Spleen (tissue), 7 donors: ENCODE data around the gene ZBTB34.

Experiments
- POLR2A ChIP-seq, 3 donors: fragments of 450-650 bp; IDR thresholded peaks; one replicate each; pipeline ENCODE4 v1.5.1; 2017; ENCODE audit warnings: antibody characterized with exemption in 3 of 3, mild to moderate bottlenecking in 1 of 3
- POLR2AphosphoS5 ChIP-seq, 3 donors: sonication (generic); formaldehyde crosslinking; IDR thresholded peaks; one replicate each; pipeline ENCODE4 v1.5.1; 2017; ENCODE audit warnings: antibody characterized with exemption in 3 of 3
- TF ChIP-seq, protein P1 (sequence below), 11 experiments: fragments of 200-600 bp in 7 of 11; fragments of 450-650 bp in 4 of 11; sonication (generic) in 4 of 11; IDR thresholded peaks in 8 of 11; conservative IDR thresholded peaks in 3 of 11; 1 replicate in 7 of 11; 2 replicates in 4 of 11; pipeline versions ENCODE4 v1.4.0 to v1.8.0; 2016 to 2021; ENCODE audit warnings: antibody characterized with exemption in 11 of 11, inconsistent platforms in 4 of 11, mild to moderate bottlenecking in 1 of 11
- donor health status: DM: no; HTN: no; CAD: no; lungs with moderate emphysema.
- donor health status: DM: no; HTN: no; CAD: no.
- donor health status: DM: no; HTN: no; CAD: no.

DNA sequence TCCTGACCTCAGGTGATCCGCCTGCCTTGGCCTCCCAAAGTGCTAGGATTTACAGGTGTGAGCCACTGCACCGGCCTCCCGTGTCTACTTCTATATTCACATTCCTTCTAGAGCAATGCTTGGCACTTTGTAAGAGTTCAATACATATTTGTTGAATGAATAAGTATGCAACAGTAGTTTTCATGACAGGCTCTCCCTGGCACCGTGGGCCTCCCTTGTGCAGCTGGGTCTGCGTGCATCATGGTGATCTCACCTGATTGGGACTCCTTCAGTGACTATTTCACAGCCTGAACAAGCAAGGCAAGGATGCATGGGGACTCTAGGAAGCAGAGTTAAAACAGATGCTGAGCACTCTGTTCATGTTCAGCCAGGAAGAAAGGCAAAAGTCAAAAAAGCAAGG is 6.8 kb upstream of the ZBTB34 start:
- TF ChIP-seq, protein P1, sequence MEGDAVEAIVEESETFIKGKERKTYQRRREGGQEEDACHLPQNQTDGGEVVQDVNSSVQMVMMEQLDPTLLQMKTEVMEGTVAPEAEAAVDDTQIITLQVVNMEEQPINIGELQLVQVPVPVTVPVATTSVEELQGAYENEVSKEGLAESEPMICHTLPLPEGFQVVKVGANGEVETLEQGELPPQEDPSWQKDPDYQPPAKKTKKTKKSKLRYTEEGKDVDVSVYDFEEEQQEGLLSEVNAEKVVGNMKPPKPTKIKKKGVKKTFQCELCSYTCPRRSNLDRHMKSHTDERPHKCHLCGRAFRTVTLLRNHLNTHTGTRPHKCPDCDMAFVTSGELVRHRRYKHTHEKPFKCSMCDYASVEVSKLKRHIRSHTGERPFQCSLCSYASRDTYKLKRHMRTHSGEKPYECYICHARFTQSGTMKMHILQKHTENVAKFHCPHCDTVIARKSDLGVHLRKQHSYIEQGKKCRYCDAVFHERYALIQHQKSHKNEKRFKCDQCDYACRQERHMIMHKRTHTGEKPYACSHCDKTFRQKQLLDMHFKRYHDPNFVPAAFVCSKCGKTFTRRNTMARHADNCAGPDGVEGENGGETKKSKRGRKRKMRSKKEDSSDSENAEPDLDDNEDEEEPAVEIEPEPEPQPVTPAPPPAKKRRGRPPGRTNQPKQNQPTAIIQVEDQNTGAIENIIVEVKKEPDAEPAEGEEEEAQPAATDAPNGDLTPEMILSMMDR (IDR thresholded peaks at IDR 0.05 in 8 of 11, conservative IDR thresholded peaks at IDR 0.05 in 3 of 11), result no peak
- TF ChIP-seq POLR2A (IDR thresholded peaks at IDR 0.05) (no peak), POLR2AphosphoS5 (IDR thresholded peaks at IDR 0.05) (no peak)
